HG03103 (cell line): ENCODE measurements around the gene EARS2.

ENCODE experiments used
- ATAC-seq: cut with Tn5 transposase; IDR thresholded peaks from one replicate; pipeline ENCODE4 v1.9.1; 2021; ENCODE audit warnings: low read depth; ENCODE audit not compliant: unreplicated experiment

Gene EARS2

GRCh38 chr16:23508589-23509440 lies 48.3 kb downstream of the EARS2 start:
- ATAC-seq, result no peak

- ATAC-seq, result no peak
These were observed 50.5 kb downstream of the EARS2 start for GRCh38 chr16:23506606-23506994.

GRCh38 chr16:23505671-23506605 lies 51.2 kb downstream of the EARS2 start:
- ATAC-seq, result no peak

DNA sequence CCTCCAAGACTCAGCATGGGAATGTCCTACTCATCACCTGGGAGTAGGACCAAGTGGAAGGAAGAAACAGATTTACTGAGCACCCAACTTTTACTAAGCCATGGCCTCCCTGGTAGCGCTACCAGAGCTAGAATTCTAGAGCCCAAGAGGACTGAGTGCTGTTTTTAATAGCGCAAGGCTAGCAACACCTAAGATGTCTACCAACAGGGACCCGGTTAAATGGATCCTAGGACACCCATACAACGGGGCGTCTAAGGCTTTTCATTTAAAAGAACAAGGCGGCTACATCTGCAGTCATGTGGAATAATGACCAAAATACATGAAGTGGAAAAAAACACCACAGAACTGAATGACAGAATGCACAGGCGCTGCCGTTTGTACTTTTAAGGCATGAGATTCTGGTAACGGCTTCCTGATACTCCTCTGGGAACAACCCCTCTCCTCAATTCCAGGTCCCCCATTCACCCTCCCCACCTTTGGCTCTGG lies 51.9 kb downstream of the EARS2 start:
- ATAC-seq, result no peak

DNA sequence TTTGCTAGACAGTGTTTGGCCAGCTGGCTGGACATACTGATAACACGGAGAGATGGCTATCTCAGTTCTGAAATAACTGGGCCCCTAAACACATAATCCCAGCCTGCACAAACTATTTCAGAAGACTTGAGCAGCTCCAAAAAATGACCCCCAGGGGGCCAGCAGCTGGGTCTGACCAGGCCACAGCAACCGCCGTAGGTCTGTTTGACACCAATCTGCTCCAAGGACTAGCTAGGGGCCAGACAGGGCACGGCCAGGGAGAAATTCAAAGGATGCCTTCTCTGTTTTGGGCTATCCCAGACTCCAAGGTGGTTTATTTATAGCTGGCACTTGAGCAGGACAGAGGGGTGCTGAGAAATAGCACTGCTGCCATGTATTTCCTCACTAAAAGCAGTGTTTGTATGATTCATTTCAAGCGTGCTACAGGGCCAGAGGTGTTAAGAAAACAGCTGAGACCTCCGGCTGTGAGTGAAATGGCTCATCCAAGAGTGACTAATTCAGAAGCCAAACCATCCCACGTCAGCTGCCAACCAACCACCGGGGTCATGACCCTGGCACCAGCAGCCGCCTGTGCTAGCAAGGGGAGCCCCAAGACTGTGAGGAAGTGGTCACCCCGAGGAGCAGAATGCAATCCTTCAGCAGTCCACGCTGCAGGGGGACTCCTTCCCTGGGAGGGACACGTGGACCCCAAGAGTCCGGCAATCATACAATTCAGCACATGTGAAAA lies 52.5 kb downstream of the EARS2 start:
- ATAC-seq, result no peak

GRCh38 chr16:23504076-23504452 lies 53.1 kb downstream of the EARS2 start:
- ATAC-seq, result no peak

DNA sequence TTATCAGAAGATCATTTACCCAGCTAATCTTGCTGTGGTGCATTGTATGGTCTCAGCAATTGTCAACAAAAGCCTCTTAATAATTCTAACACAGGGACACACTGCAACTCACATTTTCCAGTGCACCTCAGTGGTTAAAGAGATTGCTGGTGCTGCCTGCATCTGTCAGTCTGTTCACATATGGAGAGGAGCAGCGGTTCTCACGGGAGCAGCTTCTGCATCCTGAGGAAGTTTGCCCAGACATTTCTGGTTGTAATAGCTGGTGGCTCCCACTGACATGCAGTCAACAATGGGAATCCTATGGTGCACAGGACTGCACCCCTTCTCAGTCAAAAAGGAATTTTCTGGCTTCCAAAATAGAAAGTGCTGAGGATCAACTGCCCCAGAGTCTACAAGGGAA lies 54.7 kb downstream of the EARS2 start:
- ATAC-seq, result no peak

GRCh38 chr16:23501291-23501690 lies 55.9 kb downstream of the EARS2 start:
- no peak for ATAC-seq

DNA sequence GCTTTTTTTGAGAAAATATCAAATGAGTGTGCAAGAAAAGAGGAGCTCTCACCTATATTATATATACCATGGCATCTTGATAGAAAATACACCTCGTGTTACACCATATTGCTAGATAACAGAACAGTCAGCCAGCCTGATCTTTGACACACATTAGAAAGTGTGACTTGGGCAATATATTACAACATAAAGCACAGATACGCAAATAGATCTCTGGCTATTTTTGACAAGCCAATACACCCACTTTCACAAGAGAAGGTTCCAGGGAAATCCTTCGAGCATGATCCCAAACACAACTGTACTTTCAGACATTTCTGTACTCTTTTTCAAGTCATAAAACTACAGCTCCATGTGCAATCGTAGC lies 56.3 kb downstream of the EARS2 start:
- no peak for ATAC-seq

DNA sequence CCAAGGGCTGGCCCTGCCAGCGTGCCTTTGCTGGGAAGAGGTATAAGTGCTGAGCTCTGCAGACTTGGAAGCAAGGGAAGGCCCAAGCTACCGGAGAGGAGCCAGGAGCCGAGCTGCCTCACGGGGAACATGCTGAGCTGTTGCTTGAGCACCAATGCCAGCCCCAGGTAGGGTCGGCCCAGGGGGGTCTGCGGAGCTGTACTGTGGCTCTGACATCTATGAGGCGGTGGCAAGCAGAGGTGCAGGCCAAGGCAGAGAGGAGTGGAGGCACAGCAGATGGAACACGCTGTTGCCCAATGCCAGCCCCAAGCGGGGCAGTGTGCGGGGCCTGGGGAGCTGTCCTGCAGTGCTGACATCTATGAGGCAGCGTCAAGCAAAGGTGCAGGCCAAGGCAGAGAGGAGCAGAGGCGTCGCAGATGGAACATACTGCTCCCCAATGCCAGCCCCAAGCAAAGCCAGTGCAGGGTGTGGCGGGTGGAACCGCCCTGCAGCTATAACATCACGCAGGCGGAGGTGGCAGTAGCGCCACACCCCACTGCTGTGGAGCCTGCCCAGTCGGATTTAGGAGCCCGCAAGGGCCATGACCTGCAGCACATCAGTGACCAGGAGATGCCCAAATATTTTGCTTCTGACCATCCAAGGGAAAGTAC lies 56.8 kb downstream of the EARS2 start:
- ATAC-seq, result no peak

DNA sequence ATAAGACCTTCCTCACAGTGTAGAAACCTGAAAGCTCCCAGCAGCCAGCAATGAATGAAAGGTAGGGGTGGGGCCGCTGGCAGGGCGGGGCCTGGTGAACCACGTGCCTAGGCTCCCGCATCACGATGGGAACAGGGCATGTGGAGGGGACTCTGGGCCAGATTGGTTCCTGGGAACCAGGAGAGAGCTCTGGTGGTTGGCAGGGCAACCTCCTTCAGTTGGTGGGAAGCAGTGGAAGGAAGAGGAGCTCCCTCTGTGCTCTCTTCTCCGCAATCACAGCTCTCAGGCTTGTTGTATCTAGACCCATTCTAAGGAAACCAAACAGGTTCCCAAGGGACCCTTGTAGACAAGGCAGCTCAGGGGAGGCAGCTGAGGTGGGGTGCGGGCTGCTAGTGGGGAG lies 57.3 kb downstream of the EARS2 start:
- ATAC-seq, result no peak

GRCh38 chr16:23498863-23499262 lies 58.3 kb downstream of the EARS2 start:
- no peak for ATAC-seq

GRCh38 chr16:23497543-23497868 lies 59.6 kb downstream of the EARS2 start:
- no peak for ATAC-seq

GRCh38 chr16:23496821-23497542 lies 60.2 kb downstream of the EARS2 start:
- no peak for ATAC-seq

GRCh38 chr16:23495671-23496070 lies 61.5 kb downstream of the EARS2 start:
- no peak for ATAC-seq

- no peak for ATAC-seq
These were observed 63.0 kb downstream of the EARS2 start for GRCh38 chr16:23494188-23494587.

DNA sequence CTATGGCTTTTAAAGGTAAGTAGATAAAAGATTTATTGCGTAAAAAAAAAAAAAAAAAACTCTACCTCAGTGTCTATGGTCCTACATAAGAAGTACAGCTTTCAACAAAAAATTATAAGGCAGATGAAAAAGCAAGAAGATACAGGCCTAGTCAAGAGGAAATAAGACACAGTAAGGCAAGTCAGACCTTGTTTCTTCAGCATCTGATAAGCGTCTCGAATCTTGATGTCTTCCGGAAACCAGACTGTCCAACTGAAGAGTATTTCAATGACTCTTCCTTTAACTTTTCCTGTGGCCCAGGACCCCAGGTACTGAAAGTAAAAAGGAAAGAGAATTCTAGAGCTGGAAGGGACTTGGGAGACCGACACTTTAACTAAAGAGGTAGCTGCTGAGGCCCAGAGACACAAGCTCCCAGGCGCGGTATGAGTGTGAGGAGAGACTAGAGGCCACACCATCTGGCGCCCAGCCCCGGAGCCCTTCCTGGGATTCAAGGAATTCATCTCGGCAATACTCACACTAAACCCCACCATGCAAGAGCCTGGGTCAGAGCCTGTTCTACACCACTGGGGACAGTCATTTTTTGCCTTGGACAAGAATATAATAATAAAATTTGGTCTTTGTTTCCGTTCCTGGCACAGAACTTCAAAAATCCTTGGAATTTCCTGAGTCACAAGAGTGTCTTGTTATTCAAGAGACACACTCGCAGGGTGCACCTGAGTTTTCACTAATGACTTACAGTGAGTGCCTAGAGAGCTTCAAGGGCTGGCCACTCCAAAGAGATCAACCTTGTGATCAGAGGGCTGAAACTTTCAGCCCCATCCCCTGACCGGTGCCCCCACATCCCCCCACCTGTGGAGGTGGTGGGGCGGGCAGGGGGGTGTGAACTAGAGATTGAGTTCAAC lies 65.4 kb downstream of the EARS2 start:
- no peak for ATAC-seq

DNA sequence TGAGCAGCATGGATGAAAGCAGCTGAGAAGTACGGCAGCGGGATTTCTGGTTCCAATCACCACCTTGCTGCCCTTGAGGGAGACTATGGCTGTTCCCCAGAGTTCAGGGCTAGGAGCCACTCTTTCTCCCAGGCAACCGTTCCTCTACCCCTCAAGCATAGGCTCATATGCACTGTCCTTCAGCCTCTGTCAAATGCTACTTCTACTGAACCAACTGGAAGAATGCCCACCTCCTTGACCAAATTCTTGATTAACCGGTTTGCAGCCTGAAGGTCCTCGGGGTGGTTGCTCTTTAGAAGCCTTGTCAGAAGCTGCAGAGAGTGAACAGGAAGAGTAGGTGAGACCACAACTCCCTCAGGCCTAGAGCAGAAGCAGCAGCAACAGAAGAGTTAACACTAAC lies 70.7 kb downstream of the EARS2 start:
- no peak for ATAC-seq

DNA sequence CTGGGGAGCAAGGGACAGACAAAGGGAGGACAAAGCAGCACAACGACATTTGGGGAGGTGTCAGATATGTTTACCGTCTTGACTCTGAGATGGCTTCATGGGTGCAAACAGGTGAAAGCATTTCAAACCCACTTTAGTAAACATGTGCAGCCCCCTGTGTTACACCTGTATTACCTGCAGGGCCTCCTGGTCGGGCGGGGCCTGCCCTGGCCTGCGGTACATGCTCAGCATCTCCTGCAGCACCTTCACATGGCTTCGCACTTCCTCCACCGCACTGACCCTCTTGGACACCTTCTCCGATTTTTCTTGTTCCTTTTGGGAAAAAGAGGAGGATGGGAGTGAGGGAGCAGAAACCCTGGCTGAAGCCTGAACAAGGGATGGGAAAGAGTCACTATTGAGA lies 71.3 kb downstream of the EARS2 start:
- ATAC-seq, result no peak
